ENCODE data around the gene OR5AC2.
A peak's percentile ranks its signal among the peaks of the same experiment; 100 is the strongest.

Gene OR5AC2

DNA sequence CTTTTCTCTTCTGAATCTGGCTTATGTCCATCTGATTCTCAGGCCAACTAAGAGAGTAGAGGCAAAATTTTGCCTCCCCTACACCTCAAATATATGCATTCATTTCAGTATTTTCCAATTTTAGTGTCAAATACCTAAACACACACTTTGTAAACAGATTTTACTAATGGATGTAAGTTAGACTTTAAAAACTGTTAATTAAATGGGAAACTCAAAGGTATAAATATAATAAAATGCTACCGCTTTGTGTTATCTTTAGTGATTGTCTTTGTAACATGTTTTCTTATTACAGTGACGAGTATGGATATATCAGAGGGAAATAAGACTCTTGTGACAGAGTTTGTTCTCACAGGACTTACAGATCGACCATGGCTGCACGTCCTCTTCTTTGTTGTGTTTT, at the start of gene OR5AC2:
Gene OR5AC2 (plus strand): TSS at position 301 of the 400 bp plus-strand sequence. CDS start 0 bp downstream, at position 301.
- no peak for DNase-seq (ENCODE audit: low read depth)

- no peak for DNase-seq (ENCODE audit: low read depth)
Measured at GRCh38 chr3:98038286-98038685, 48.7 kb upstream of the OR5AC2 start.

DNA sequence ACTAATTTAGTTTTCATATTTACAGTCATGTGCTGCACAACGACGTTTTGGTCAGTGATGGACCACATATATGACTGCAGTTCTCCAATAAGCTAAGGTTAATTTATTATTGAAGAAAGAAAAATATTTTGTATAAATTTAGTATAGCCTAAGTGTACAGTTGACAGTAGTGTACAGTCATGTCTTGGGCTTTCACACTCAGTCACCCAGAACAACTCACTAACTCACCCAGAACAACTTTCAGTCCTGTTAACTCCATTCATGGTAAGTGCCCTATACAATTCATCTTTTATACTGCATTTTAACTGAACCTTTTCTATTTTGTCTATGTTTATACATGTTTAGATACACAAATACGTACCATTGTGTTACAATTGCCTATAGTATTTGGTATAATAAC, 48.1 kb upstream of the OR5AC2 start:
- DNase-seq (ENCODE audit: low read depth), result no peak

- DNase-seq (ENCODE audit: low read depth), result peak; percentile 34
Measured at GRCh38 chr3:98039322-98040024, 47.5 kb upstream of the OR5AC2 start.

DNA sequence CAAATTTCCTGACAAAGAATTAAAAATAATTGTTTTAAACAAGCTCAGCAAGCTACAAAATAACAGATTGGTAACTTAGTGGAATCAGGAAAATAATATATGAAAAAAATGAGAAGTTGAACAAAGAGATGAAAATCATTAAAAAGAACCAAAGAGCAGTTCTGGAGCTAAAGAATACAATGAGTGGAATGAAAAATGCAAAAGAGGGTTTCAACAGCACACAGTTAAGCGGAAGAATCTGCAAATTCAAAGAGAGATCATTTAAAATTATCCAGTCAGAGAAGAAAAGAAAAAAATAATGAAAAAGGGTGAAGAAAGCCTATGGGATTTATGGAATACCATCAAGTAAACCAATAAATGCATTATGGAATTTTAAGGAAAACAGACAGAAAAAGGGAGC, 45.6 kb upstream of the OR5AC2 start:
- DNase-seq (ENCODE audit: low read depth), result no peak

- DNase-seq (ENCODE audit: low read depth), result no peak
Measured at GRCh38 chr3:98048586-98048985, 38.4 kb upstream of the OR5AC2 start.

DNA sequence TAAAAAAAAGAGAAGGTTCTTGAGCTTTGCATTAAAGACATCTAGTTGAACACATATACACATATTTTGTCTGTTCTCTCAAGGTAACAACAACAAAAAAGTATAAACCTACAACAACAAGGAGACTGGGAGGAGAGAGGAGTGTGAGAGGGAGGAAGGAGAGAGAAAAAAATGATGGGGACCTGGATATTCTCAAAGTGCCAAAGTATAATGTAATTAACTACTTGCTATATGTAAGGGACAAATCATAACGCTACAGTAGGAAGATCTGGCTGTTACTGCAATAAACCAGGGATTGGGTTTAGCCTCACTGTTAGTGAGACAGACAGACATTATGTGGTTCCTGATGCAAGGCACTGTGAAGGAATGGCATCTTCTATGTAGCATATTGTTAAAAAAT, 37.7 kb upstream of the OR5AC2 start:
- DNase-seq (ENCODE audit: low read depth), result no peak

GRCh38 chr3:98056035-98056434, 30.9 kb upstream of the OR5AC2 start:
- no peak for DNase-seq (ENCODE audit: low read depth)

- no peak for DNase-seq (ENCODE audit: low read depth)
Measured at GRCh38 chr3:98057631-98058030, 29.3 kb upstream of the OR5AC2 start.

GRCh38 chr3:98058244-98058960, 28.6 kb upstream of the OR5AC2 start:
- DNase-seq (ENCODE audit: low read depth), result no peak

GRCh38 chr3:98068824-98069223, 18.1 kb upstream of the OR5AC2 start:
- DNase-seq (ENCODE audit: low read depth), result no peak

DNA sequence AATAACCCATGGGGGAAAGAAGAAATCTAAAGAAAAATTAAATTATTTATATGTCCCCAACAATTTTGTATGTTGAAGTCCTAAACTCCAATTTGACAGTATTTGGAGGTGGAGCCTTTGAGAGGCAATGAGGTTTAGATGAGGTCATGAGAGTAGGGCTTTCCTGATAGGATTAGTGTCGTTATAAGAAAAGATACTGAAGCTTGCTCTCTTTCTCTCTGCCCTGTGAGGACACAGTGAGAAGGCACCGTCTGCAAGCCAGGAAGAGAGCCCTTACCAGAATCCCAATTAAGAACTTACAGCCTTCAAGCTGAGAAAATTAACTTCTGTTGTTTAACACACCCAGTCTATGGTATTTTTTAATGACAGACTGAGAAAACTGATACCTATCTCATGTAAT, 16.1 kb upstream of the OR5AC2 start:
- DNase-seq (ENCODE audit: low read depth), result no peak

- DNase-seq (ENCODE audit: low read depth), result no peak
Measured at GRCh38 chr3:98073486-98073885, 13.5 kb upstream of the OR5AC2 start.

GRCh38 chr3:98095882-98096281, 8.9 kb downstream of the OR5AC2 start:
- DNase-seq (ENCODE audit: low read depth), result no peak

- DNase-seq (ENCODE audit: low read depth), result no peak
Measured at GRCh38 chr3:98099848-98100247, 12.9 kb downstream of the OR5AC2 start.

DNA sequence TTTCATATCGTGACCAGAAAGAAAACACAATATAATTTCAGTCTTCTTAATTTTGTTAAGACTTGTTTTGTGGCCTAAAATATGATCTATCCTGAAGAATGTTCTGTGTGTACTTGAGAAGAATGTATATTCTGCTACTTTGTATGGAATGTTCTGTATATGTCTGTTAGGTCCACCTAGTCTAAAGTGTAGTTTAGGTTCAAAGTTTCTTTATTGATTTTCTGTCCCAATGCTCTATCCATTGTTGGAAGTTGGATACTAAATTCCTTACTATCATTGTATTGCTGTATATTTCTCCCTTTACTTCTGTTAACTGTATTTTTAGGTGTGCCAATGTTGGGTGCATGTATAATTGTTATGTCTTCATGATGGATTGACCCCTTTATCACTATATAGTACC, 21.2 kb downstream of the OR5AC2 start:
- no peak for DNase-seq (ENCODE audit: low read depth)

DNA sequence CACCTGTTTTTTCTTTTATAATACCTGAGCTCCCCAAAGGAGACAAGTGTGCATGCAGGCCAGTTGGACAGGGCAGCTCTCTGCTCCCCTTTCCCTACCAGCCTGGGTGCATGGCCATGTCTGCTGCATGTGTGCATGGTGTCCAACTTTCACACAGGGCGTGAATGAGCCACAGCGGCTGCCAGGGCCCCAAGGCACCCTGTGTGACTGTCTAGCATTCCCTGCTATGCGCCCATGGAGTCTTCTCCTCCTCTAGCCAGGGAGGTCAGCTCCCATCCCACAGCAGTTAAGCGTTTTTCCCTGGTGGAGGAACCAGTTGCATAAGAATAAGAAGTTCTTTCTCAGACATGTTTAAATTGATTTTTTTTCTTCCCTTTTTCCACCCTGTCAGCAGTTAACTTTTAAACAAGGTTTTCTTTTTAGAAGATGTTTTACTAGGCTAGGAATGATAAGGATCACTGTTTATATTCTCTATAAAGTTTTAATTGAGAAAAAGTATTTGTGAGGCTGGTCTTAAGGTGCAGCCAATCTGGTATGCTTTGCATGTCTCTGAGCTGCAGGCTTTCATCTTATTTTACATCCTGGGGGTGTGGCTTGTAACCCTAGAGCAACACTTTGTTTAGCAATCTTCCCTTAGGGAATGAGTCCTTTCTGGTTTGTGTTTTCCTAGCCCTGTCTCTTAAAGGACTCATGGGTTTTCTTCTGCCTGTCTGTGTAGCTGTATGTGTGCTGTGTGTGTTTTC, 23.0 kb downstream of the OR5AC2 start:
- DNase-seq (ENCODE audit: low read depth), result no peak

GRCh38 chr3:98110550-98110908, 23.6 kb downstream of the OR5AC2 start:
- no peak for DNase-seq (ENCODE audit: low read depth)

GRCh38 chr3:98114264-98114663, 27.3 kb downstream of the OR5AC2 start:
- DNase-seq (ENCODE audit: low read depth), result no peak

DNA sequence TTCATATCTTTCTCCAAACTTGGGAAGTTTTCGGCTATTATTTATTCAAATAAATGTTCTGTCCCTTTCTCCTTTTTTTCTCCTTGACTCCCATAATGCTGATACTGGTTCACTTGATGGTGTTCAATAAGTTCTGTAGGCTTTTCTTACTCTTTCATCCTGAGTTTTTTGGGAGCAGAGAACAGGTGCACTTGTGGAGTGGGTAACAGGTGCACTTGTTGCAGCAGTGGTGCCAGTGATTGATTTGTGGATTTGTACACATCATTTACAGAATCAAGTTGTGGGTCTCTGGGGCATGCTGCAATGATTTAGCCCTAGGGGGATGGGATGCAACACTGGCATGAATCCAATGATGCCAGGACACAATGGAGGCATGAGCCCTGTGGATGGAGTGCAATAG, 28.7 kb downstream of the OR5AC2 start:
- no peak for DNase-seq (ENCODE audit: low read depth)

- no peak for DNase-seq (ENCODE audit: low read depth)
Measured at GRCh38 chr3:98130421-98130820, 43.4 kb downstream of the OR5AC2 start, which contains the start of gene OR5H1. Gene OR5H1 (plus strand): TSS chr3:98130721. CDS start chr3:98132698, 1,977 bp downstream.

- DNase-seq (ENCODE audit: low read depth), result no peak
Measured at GRCh38 chr3:98136631-98137030, 49.7 kb downstream of the OR5AC2 start.
